GM19467 (cell line): ENCODE data around the gene ART4.
A peak's percentile ranks its signal among the peaks of the same experiment; 100 is the strongest.

ENCODE experiments used
- ATAC-seq: cut with Tn5 transposase; IDR thresholded peaks from one replicate; pipeline ENCODE4 v1.9.1; 2021; ENCODE audit warnings: mild to moderate bottlenecking, moderate library complexity; ENCODE audit not compliant: unreplicated experiment

Gene ART4, protein sequence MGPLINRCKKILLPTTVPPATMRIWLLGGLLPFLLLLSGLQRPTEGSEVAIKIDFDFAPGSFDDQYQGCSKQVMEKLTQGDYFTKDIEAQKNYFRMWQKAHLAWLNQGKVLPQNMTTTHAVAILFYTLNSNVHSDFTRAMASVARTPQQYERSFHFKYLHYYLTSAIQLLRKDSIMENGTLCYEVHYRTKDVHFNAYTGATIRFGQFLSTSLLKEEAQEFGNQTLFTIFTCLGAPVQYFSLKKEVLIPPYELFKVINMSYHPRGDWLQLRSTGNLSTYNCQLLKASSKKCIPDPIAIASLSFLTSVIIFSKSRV

DNA sequence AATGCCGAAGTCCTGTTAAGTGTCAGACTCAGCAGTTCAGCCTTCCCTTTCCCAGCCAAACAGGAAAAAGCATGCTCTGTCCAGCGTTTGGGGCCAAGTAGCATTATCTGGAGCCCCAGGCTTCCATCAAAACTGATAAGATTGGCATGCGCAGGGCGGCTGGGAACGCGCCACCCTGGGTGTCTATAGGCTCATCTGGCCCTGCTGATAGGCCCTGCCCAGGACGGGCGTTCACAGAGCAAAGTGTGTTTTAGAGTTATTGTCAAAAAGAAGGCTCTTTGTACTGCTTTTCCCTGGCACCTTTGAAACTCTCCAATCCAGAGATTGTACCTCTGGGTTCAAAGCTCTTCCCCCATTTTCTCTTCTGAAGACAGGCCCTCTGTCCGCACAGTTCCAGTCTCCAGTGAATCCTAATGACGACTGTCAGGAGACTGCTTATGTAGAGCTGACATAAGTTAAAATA is at the start of gene ART4:
Gene ART4, minus strand, starts transcription at position 102 of the 463 bp plus-strand sequence. CDS start 413 bp downstream, outside the sequence.
- no peak for ATAC-seq

DNA sequence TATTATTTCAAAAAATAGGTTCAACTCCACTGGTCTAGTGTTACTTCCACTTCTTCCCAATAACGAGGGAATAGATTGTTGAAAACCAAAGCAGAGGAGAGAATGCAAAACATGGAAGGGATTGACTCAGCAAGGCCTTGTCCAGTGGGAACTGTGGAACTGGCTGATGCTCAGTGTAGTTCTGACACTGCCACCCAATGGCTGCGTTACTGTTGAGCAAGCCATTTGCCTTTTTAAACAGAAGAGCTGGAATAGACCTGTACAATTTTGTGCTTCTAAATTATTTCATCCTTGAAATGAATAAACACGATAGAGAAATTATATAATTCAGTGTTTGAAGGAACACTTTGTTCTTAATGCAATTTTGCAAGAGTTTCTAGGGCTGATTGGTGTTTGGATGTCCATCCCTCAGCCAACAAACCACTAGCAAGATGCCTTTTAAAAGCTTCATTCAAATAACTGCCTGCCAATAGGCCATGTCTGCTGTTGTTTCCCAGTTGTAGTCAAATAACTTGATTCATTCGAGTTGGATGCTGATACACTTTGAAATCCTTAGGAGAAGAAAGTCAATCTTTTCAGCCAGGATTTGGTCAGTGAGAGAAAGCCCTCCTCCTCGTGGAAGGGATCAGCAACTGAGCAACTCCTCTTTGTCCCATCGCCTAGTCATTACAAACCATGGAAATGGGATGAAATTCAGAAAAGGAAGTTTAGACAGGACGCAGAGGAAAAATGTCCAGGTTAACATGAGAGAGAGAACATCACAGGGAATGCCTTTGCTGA is 49.6 kb upstream of the ART4 start:
- no peak for ATAC-seq

DNA sequence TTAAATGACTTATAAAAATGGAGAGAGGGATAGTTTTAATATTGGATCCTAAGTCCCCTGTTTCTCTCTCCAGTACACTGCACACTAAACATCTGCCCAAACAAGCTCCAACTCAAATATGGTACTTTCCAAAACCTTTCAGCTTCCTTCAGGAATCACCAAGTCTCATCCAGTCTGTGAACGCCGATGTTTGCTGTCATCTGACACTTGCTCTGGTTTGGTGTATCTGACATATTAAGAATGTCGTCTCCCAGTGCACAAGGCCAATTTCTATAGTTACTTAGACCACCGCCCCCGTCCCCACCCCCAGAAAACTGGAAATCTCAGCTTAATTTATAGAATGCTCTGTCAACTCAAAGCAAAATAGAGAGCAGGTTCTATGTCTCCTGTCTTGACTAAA is 47.4 kb upstream of the ART4 start:
- no peak for ATAC-seq

DNA sequence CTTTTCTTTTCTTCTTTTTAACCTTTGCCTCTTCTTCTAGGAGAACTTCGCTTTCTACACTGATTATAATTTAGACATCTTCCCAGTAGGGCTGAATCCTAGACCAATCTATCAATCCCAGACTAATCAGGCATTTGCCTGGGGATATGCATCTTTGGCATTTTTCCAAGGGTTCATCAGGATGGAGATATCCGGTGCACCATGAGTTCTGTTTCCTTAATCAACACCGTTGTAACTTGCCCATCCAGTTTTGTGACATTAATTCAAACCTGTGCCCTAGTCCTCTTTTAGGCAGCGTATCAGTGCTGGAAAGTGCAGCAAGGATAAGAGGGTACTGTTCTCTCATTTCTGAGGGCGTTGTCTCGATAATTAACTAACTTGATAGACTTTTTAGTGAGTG is 42.9 kb upstream of the ART4 start:
- ATAC-seq = no peak

DNA sequence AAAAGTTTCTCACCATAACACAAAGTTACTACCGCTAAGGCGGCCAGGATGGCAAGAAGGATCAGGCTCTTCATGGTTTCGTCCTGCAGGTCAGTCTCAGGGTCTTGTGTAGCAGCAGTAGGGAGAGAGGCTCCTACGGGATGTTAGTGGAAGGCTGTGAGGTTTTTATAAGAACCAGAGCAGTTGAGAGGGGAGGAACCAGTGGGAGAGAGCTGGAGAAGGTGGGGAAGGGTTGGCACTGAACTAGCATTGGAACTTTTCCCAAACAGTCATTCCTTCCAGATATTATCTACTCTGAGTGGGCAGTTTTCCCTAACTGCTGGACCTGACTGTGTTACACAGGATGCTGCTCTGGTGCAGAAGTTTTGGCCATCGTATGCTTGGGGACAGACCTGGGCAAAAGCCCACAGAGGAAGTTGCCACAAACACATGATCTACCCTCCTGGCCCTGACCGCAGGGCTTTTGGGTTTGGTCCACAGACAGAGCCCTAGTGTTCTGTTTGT is 42.4 kb upstream of the ART4 start, which contains the start of gene MGP:
Gene MGP, minus strand, starts transcription at position 137 of the 504 bp plus-strand sequence. Its CDS starts 63 bp downstream, at position 74.
- no peak for ATAC-seq

DNA sequence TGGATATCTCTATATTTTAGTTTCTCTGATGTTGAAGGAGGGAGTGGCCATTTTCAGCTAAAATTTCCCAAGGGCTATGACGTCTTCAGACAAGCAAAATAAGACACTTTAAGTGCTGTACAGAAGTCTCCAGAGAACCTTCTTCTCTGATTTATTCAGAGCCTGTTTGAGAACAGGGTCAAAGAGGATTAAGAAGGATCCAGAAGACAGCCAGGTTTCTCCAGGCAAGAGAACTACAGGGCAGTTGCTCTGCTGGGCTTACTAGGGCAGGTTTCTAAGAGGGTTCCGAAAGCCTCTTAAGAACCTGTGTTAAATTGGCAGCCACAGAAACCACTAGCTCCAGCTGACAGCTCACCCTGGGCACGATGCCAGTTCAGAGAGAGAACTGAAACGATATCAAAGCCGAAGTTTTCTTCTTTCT is 41.1 kb upstream of the ART4 start:
- peak; percentile 99 for ATAC-seq

DNA sequence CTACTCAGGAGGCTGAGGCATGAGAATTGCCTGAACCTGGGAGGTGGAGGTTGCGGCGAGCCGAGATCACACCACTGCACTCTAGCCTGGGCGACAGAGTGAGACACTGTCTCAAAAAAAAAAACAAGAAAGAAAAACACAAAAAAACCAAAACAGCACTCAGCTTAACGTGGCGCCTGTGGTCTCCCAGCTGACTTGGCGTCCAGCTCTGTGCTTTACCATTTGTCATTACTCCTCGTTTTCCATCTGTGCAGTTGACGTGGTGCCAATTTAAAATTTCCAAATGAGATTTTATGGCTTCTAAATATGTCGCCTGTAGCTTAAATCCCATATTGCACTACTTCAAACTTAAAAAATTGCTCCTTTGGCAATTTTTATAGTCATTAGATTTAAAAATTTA is 40.4 kb upstream of the ART4 start:
- no peak for ATAC-seq

DNA sequence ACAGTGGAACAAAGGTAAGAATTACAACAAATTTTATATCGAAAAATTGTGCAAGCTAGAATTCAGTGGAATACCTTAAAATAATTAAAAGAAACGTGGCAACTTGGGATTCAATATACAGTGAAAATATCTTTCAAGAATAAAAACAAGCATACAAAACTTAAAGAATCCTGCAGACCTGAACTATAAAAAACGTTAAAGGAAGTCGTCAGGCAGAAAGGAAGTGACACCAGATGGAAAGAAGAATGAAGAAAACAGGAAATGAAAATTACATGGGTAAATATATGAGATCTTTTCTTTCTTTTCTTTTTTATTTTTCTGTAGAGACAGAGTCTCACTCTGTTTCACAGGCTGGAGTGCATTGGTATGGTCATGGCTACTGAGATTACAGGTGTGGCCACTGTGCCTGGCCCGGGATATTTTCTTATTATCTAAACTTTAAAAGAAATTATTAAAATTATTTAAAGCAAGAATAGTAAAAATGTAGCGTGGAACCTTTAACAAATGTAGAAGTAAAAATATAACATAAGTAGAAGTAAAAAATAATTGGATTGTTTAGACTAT is 37.6 kb upstream of the ART4 start:
- ATAC-seq = no peak

DNA sequence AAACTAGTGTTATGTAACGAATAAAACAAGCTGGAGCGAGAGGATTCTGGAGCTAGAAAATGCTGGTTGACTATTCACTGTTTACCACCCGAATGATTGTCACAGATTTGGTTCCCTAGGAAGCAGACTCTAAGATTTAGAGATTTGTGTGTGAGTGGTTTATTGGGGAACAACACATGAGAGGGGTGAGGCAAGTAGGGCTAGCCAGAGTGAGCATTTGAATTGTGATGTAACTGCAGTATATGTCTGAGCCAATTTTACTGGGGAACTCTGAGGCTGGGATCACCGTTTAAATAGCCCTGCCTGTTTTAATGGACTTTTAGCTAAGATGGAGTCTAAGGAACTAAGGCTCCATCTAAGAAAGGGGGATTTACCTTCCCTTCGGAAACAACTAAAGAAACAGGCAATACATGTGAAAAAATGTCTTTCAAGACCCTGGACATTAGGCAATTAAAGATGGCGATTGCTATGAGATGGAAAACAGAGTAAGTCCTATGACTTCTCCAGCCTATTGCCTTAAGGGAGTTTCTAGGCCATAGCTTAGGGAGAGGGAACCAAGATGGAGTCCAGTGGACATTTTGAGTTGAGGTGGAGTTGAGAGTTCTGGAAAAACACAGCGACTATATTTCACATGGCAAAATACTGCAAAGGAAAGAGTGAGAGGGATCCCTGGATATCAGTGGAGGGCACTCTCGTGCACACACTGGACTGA is 36.1 kb upstream of the ART4 start:
- ATAC-seq = no peak

DNA sequence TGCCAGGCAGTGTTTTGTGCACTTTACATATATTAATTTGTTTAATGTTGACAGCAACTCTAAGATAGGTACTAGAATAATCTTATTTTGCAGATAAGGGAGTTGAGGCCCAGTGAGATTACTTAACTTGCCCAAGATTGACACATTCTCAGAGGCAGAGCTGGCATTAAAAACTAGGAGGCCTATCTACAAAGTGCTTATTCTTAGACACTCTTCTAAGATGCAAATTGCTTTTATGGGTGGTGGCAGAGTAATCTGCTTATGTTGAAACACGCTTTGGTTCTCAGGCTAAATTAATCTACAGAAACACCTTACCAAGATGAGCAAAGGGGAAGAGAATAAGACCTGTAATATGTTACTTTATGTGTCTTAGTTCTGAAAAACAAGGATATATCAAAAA is 35.2 kb upstream of the ART4 start:
- ATAC-seq = no peak

DNA sequence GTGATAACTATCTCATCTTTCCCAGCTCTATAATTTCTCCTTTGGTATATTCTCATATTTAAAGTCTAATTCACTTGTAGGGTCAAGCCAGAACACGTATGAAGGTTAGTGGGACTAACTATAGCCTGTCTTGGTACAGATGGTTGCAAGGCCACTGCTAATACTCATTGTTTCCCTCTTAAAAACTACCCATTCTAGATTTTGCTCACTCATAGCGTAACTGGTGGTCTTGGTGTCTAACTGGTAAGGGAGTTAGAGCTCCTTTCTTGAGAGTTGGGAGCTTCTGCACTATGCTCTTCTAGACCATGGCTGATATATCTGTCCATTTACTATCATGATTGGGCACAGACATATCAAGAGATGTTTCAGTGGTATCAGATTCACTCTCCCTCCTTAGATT is 33.5 kb upstream of the ART4 start:
- ATAC-seq = no peak

DNA sequence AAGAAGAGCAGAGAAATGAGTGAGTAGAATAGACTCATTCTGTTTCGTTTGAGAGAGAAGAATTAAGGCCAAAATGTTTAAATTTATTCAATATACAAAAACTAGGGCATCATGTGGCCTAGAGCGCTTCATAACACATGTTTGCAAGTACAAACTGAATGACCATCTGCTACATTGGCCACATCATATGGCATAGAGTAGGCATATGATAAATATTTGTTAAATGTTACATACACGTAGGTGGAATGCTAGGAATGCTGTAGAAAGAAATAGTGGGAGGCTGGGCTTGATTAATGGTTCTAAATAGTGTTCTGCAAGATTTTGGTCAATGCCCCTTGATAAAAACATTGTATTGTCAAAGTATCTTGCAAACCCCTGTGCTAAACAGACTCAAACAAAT is 31.6 kb upstream of the ART4 start:
- ATAC-seq = no peak

DNA sequence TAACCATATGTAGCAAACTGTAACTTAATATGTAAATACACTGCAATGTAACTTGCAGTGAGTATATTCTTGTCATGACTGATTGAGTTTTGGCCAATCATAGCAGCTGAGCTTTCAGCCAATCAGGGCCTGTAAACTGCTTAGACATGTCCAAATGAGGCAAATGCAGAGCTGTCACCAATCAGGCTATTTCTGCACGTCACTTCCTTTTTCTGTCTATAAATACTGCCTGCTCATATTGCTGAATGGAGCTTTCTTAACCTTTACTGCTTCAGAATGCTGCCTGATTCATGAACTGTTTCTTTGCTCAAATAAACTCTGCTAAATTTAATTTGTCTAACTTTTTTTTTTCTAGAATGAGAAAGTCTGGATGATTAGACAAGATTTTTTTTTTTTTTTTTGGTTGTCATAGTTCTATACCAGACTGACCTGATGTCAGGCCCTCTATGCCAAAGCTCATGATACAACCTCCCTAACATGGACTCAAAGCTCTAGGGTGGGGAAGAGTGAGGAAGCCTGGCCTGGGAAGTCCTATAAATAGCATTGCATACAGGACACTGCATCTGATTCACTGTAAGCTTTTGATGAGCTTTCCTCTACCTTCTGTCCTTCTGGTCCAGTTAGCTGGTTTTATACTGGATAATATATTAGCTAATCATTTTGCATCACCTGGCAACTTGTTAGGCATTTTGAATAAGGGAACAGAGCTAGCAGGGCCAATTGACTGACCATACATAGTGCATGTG is 30.3 kb upstream of the ART4 start:
- ATAC-seq = no peak

DNA sequence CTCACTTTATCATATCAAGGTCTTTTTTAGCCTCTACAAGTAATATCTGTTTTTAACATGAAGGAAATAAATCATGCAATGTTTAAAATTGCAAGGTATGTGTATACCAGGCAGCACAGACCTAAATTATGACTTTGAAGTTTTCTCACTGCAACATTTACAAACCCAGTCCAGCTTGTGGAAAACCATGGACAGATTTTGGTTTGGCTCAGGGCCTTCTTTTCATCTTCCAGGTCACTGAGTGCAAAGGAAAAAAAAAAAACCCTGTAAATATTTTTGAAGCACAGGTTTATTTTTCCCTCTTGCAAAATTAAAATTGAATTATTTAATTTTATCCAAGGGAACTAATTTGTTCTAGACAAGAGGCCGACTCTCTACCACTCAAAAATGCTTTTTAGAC is 28.6 kb upstream of the ART4 start:
- ATAC-seq = no peak

DNA sequence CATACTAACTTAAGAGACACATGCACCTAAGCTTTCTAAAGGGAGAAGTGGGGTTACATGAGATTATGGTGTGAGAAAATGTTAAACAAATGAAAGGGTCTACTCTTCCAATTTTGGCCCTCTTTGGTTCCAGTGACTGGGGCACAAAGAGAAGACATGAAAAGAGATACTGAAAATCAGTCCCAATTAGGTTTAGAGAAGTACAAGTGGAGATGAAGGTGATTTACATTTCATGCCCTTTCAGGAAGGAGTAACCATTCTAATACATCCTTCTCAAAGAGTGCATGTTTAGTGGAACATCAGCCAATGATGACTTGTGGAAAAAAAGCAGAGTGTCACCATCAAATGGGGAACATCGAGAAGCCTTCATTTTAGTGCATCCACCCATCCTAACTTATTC is 27.9 kb upstream of the ART4 start:
- no peak for ATAC-seq

DNA sequence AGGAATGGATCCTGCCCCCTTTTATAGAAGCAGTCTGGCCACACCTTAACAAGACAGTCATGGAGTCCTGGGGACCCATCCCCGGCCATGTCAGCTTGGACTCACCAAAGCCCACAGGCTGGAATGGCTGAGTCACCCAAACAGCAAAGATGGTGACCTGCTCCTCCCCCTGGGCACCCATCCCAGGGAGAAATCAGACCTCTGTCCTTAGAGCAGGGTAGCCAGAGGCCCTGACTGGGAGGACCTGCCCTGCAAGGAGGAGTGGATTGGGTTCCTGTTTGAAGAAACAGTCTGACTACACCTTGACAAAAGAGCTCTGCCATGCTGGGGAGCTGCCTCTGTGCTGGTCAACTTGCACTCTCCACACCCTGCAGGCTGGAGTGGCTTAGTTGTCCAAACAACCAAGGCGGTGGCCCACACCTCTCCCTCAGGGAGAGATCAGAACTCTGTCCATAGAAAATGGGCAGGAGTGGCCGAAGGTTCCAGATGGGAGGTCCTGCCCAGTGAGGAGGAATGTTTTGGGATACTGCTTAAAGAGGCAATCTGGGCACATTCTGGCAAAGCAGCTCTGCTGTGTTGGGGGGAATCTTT is 25.7 kb upstream of the ART4 start:
- no peak for ATAC-seq

DNA sequence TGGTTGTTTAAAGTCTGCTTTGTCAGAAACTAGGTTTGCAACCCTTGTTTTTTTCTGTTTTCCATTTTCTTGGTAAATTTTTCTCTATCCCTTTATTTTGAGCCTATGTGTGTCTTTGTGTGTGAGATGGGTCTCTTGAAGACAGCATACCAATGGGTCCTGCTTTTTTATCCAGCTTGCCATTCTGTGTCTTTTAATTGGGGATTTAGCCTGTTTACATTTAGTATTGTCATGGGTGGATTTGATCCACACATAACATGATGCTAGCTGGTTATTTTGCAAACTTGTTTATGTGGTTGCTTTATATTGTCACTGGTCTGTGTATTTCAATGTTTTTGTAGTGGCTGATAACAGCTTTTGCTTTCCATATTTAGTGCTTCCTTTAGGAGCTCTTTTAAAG is 17.2 kb upstream of the ART4 start:
- no peak for ATAC-seq

DNA sequence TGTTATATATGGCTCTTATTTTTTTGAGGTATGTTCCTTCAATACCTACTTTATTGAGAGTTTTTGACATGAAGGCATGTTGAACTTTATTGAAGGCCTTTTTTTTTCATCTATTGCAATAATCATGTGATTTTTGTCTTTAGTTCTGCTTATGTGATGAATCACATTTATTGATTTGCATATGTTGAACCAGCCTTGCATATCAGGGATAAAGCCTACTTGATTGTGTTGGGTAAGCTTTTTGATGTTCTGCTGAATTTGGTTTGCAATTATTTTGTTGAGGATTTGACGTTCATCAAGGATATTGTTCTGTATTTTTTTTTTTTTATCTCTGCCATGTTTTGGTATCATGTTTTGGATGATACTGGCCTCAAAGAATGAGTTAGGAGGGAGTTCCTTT is 15.2 kb upstream of the ART4 start:
- ATAC-seq = no peak

DNA sequence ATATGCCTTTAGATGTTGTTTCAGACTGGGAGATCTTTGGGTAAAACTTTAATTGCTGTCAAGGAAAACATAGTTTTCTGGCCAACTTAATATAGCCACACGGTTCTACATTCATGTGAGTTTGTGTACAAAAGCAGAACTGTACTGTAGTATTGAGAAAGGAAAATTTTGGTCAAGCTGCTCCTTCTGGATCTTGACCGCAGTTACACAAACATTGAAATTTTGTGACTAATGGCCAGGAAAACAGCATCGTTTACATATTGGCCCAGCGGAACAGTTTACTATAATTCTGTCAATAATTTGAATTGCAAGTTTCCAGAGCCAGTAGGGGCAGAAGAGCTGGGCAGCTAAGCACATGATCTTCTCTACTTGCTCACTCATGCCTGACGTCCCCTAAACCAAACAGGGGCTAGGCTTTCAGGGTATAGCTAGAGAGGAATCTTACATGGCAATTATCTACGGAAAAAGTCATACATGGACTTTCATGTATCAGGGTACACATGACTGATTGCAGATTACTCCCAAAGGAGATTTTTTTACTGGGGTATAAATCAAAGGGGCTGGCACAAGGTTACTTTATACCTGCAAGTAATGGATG is 11.4 kb upstream of the ART4 start:
- ATAC-seq = no peak

DNA sequence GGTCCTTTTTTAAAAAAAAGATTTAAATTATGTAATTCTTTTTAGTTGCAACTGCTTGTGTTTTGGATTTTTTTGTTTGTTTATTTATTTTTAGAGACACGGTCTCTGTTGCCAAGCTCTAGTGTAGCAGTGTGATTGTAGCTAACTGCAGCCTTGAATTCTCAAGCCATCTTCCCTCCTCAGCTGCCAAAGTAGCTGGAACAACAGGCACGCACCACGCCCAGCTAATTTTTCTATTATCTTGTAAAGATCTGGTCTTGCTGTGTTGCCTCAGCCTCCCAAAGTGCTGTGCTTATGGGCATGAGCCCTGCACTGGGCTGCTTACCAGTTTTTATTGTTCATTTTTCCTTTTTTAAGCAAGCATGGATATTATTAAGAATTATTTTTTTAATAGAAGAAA is 10.6 kb upstream of the ART4 start:
- no peak for ATAC-seq
